Fibroblast of mammary gland (primary cell): ENCODE results near the gene FGD5.

Experiments used
- DNase-seq: peaks from one replicate; pipeline ENCODE4 v3.0.0-alpha.2; 2010; ENCODE audit warnings: low read depth
- H3K4me3 ChIP-seq: 2 replicates; pipeline ENCODE4 v1.5.1; 2011; ENCODE audit warnings: low read depth, mild to moderate bottlenecking, low read length, moderate library complexity; ENCODE audit not compliant: control insufficient read depth
- CTCF ChIP-seq: conservative IDR thresholded peaks from 2 replicates; pipeline ENCODE4 v1.5.1; 2011; ENCODE audit warnings: low read depth, low read length, inconsistent platforms; ENCODE audit not compliant: control insufficient read depth, insufficient read depth

Gene FGD5

GRCh38 chr3:14788644-14789043, 30.1 kb upstream of the FGD5 start:
- no peak overlapping the region for H3K4me3 ChIP-seq
- DNase-seq = no peak
- no peak for TF ChIP-seq CTCF

- TF ChIP-seq CTCF = no peak
- no peak overlapping the region for H3K4me3 ChIP-seq
- no peak for DNase-seq
Observed at GRCh38 chr3:14789221-14789620, 29.5 kb upstream of the FGD5 start.

- H3K4me3 ChIP-seq = no peak overlapping the region
- no peak for DNase-seq
- no peak for TF ChIP-seq CTCF
Observed at GRCh38 chr3:14789640-14790285, 29.0 kb upstream of the FGD5 start.

GRCh38 chr3:14791343-14791945, 27.3 kb upstream of the FGD5 start:
- TF ChIP-seq CTCF = peak; percentile 77
- no peak overlapping the region for H3K4me3 ChIP-seq
- peak; percentile 38 for DNase-seq

- no peak for DNase-seq
- no peak for TF ChIP-seq CTCF
- H3K4me3 ChIP-seq = no peak overlapping the region
Observed at GRCh38 chr3:14792691-14793121, 26.1 kb upstream of the FGD5 start.

- H3K4me3 ChIP-seq = no peak overlapping the region
- TF ChIP-seq CTCF = no peak
- DNase-seq = no peak
Observed at GRCh38 chr3:14793126-14793857, 25.5 kb upstream of the FGD5 start.
